Endothelial cell of umbilical vein (primary cell): Measurements from ENCODE around the gene IQGAP1.

Experiments
- CTCF ChIP-seq, 2 donors: IDR thresholded peaks; 1 replicate in 1 of 2; 2 replicates in 1 of 2; pipeline ENCODE4 v1.5.1; 2011; ENCODE audit warnings: low read length in 2 of 2, mild to moderate bottlenecking in 2 of 2, moderate library complexity in 2 of 2, control low read depth in 1 of 2, inconsistent platforms in 1 of 2, low read depth in 1 of 2; ENCODE audit not compliant: insufficient read depth in 1 of 2; ENCODE audit errors: extremely low read depth in 1 of 2
- EZH2 ChIP-seq: IDR thresholded peaks from 2 replicates; pipeline ENCODE4 v1.6.1; 2012; ENCODE audit warnings: borderline replicate concordance, low read depth, mild to moderate bottlenecking, moderate library complexity, low read length, inconsistent platforms; ENCODE audit not compliant: severe bottlenecking
- FOS ChIP-seq: IDR thresholded peaks from 2 replicates; pipeline ENCODE4 v1.6.1; 2011; ENCODE audit warnings: mild to moderate bottlenecking, low read length, moderate library complexity, borderline replicate concordance; ENCODE audit not compliant: insufficient read depth
- GATA2 ChIP-seq: IDR thresholded peaks from 2 replicates; pipeline ENCODE4 v1.7.0; 2011; ENCODE audit warnings: low read depth, mild to moderate bottlenecking, moderate library complexity, mixed read lengths, low read length; ENCODE audit not compliant: insufficient read length, insufficient read depth
- JUN ChIP-seq: IDR thresholded peaks from 2 replicates; pipeline ENCODE4 v1.6.1; 2011; ENCODE audit warnings: borderline replicate concordance, low read depth; ENCODE audit not compliant: insufficient read length, insufficient read depth
- MAX ChIP-seq: IDR thresholded peaks from 2 replicates; pipeline ENCODE4 v1.6.1; 2011; ENCODE audit not compliant: insufficient read depth, insufficient read length
- MYC ChIP-seq: IDR thresholded peaks from one replicate; pipeline ENCODE4 v1.6.1; 2011; ENCODE audit warnings: mild to moderate bottlenecking, low read depth, low read length
- POLR2A ChIP-seq: IDR thresholded peaks from 2 replicates; pipeline ENCODE4 v1.6.1; 2012; ENCODE audit warnings: low read depth, mild to moderate bottlenecking, control low read depth, low read length
- POLR2AphosphoS5 ChIP-seq: IDR thresholded peaks from 2 replicates; pipeline ENCODE4 v1.6.1; 2012; ENCODE audit warnings: low read depth, mild to moderate bottlenecking, control low read depth, low read length, moderate library complexity; ENCODE audit not compliant: insufficient read depth

- TF ChIP-seq CTCF (IDR thresholded peaks at IDR 0.05; ENCODE audit: extremely low read depth in 1 of 2, insufficient read depth in 1 of 2, low read depth in 1 of 2, low read length in 2 of 2): no peak
- no peak for TF ChIP-seq POLR2A
- no peak for TF ChIP-seq EZH2
- TF ChIP-seq GATA2: no peak
- TF ChIP-seq MYC: no peak
- no peak for TF ChIP-seq JUN
- no peak for TF ChIP-seq MAX
- TF ChIP-seq POLR2AphosphoS5: no peak
- TF ChIP-seq FOS: no peak
Observed at GRCh38 chr15:90351479-90352106, 36.4 kb upstream of the IQGAP1 start.
